ENCODE data around the gene PPP2R3C. TPM values are rescaled to one million over a fixed set of nuclear protein-coding genes. Genes with fewer than 3 reads are reported as not detected.

PPP2R3C gene
- total RNA-seq, 1 donor from 2014 or later = 25.1 TPM

Other genes starting within 250 kb of the PPP2R3C start
- gene BAZ1A, start 246.6 kb downstream of the PPP2R3C start, total RNA-seq = 4.6 TPM
- gene SRP54, start 139.0 kb downstream of the PPP2R3C start, total RNA-seq = 26.4 TPM
- 52.8 TPM for gene FAM177A1, start 75.7 kb downstream of the PPP2R3C start, total RNA-seq
- gene PRORP, start 562 bp upstream of the PPP2R3C start, total RNA-seq = 17.7 TPM
- gene PSMA6, start 170.4 kb upstream of the PPP2R3C start, total RNA-seq = 178 TPM

All from Right ventricle myocardium superior (tissue), 1 donor.